Measurements from ENCODE around the gene LDAH. TPM values are rescaled to one million over a fixed set of nuclear protein-coding genes. Genes with fewer than 3 reads are reported as not detected.

The LDAH gene
- total RNA-seq, 1 experiment from 2014 or later: not detected

DNA sequence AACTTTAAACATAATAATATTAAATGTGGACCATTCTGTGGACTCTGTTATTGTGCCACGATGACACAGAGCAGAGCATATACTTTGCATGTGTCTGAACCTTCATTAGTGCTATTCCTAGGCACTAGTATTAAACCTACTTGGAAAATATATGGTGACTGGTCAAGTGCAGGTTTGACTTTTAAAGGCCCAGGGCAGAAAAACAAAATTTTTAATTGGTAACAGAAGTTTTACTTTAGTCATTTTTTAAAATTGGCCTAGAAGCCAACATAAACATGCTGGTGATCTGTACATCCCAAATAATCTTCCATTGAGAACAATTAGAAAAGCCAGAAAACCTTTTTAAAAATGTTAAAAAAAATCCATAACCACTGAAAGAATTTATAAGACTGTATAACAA, 16.6 kb downstream of the LDAH start:
- Histone ChIP-seq H2AFZ (ENCODE audit: low read length) (no peak overlapping the region), H3K27me3 (ENCODE audit: low read length) (peaks cover 18% of the 10 kb centered on the region; the same call in 1 of the 2 replicates), H3K36me3 (ENCODE audit: low read depth, low read length) (no peaks in the 10 kb centered on the region), H3K4me2 (ENCODE audit: low read length) (no peak overlapping the region), H3K9me3 (ENCODE audit: low read length) (no peaks in the 10 kb centered on the region), H3F3A (ENCODE audit: low read length, unreplicated experiment) (no peaks in the 10 kb centered on the region), H3K27ac (ENCODE audit: low read length) (no peak overlapping the region), H3K4me3 (ENCODE audit: low read length) (no peak overlapping the region), H3K9ac (ENCODE audit: low read length) (no peak overlapping the region), H4K20me1 (ENCODE audit: low read length) (no peaks in the 10 kb centered on the region), H3K4me1 (ENCODE audit: insufficient read depth, low read length) (no peaks in the 10 kb centered on the region), H3K9me2 (replicated peaks; ENCODE audit: low read length) (no peaks in the 10 kb centered on the region), H3K79me2 (ENCODE audit: low read length) (no peaks in the 10 kb centered on the region)
- POLR2A ChIA-PET (ENCODE audit: unreplicated experiment): no interaction called here
- no TSS peak for BruUV-seq (replicated peaks)
- CTCF ChIA-PET: no interaction called here
- ATAC-seq (no peak), DNase-seq (no peak)
- no peak for TF ChIP-seq EZH2phosphoT487 (IDR thresholded peaks at IDR 0.05; ENCODE audit: borderline replicate concordance, low read length)
- no peak for TF ChIP-seq EZH2 (IDR thresholded peaks at IDR 0.05; ENCODE audit: low read length, unreplicated experiment)
- TF ChIP-seq, protein P1, sequence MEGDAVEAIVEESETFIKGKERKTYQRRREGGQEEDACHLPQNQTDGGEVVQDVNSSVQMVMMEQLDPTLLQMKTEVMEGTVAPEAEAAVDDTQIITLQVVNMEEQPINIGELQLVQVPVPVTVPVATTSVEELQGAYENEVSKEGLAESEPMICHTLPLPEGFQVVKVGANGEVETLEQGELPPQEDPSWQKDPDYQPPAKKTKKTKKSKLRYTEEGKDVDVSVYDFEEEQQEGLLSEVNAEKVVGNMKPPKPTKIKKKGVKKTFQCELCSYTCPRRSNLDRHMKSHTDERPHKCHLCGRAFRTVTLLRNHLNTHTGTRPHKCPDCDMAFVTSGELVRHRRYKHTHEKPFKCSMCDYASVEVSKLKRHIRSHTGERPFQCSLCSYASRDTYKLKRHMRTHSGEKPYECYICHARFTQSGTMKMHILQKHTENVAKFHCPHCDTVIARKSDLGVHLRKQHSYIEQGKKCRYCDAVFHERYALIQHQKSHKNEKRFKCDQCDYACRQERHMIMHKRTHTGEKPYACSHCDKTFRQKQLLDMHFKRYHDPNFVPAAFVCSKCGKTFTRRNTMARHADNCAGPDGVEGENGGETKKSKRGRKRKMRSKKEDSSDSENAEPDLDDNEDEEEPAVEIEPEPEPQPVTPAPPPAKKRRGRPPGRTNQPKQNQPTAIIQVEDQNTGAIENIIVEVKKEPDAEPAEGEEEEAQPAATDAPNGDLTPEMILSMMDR (conservative IDR thresholded peaks at IDR 0.05; ENCODE audit: low read depth, low read length): no peak
- intact Hi-C loops (cut with micrococcal nuclease): no loop called here

DNA sequence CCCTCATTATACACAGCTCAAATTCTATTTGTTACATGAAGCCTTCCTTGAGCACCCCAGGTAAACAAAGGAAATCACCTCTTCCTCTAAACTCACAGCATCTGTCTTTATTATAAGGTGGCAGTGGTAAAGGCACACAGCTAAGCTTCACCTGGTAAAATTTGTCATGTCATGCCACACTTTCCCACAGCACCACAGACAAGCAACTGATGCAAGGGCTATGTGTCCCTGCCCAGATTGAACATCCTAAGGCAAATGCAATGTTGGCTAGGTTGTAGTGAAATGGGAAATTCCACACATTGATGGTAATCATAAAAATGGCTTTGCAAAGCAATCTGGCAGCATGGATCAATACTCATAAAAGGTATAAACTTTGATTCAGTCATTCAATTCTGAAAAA, 18.9 kb downstream of the LDAH start:
- Histone ChIP-seq H3K9me2 (replicated peaks; ENCODE audit: low read length) (no peaks in the 10 kb centered on the region), H3K4me3 (ENCODE audit: low read length) (no peak overlapping the region), H2AFZ (ENCODE audit: low read length) (no peak overlapping the region), H4K20me1 (ENCODE audit: low read length) (no peaks in the 10 kb centered on the region), H3K79me2 (ENCODE audit: low read length) (no peaks in the 10 kb centered on the region), H3K27ac (ENCODE audit: low read length) (no peak overlapping the region), H3K9ac (ENCODE audit: low read length) (no peak overlapping the region), H3K27me3 (ENCODE audit: low read length) (peaks cover 14% of the 10 kb centered on the region; the same call in 1 of the 2 replicates), H3K4me2 (ENCODE audit: low read length) (no peak overlapping the region), H3K4me1 (ENCODE audit: insufficient read depth, low read length) (no peaks in the 10 kb centered on the region), H3K36me3 (ENCODE audit: low read depth, low read length) (no peaks in the 10 kb centered on the region), H3F3A (ENCODE audit: low read length, unreplicated experiment) (no peaks in the 10 kb centered on the region), H3K9me3 (ENCODE audit: low read length) (no peaks in the 10 kb centered on the region)
- ChIA-PET CTCF (no interaction called here), POLR2A (ENCODE audit: unreplicated experiment) (no interaction called here)
- ATAC-seq: no peak
- BruUV-seq (replicated peaks): no TSS peak
- TF ChIP-seq EZH2 (IDR thresholded peaks at IDR 0.05; ENCODE audit: low read length, unreplicated experiment) (no peak), EZH2phosphoT487 (IDR thresholded peaks at IDR 0.05; ENCODE audit: borderline replicate concordance, low read length) (no peak)
- TF ChIP-seq, protein P1 (conservative IDR thresholded peaks at IDR 0.05; ENCODE audit: low read depth, low read length): no peak
- no peak for DNase-seq
- intact Hi-C loops (cut with micrococcal nuclease): no loop called here

DNA sequence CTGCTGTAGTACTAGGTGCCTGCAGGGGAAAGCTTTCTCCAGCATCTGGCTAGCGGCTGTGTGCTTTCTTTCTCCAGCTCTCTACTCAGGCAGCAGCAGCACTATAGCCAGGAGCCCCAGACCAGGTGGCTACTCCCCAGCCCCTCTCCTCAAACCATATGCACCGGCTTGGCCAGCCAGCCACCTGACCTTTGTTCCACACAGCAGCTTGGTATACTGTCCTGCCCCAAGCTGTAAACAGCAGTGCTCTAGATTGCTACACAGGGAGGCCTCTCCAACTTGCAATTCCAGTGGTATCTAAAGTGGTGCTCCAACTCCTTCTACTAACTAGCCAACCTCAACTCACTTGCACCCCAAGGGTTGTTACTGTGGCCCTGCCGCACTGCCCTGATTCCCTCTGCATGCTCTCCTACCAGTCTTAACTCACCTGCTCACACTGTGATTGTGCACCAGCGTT, 19.6 kb downstream of the LDAH start:
- Histone ChIP-seq H3F3A (ENCODE audit: low read length, unreplicated experiment) (no peaks in the 10 kb centered on the region), H2AFZ (ENCODE audit: low read length) (no peak overlapping the region), H3K9ac (ENCODE audit: low read length) (no peak overlapping the region), H3K36me3 (ENCODE audit: low read depth, low read length) (no peaks in the 10 kb centered on the region), H3K4me2 (ENCODE audit: low read length) (no peak overlapping the region), H3K9me3 (ENCODE audit: low read length) (no peaks in the 10 kb centered on the region), H3K27me3 (ENCODE audit: low read length) (peaks cover 15% of the 10 kb centered on the region; the same call in 1 of the 2 replicates), H3K9me2 (replicated peaks; ENCODE audit: low read length) (no peaks in the 10 kb centered on the region), H3K79me2 (ENCODE audit: low read length) (no peaks in the 10 kb centered on the region), H3K4me1 (ENCODE audit: insufficient read depth, low read length) (no peaks in the 10 kb centered on the region), H4K20me1 (ENCODE audit: low read length) (no peaks in the 10 kb centered on the region), H3K27ac (ENCODE audit: low read length) (no peak overlapping the region), H3K4me3 (ENCODE audit: low read length) (no peak overlapping the region)
- TF ChIP-seq, protein P1 (conservative IDR thresholded peaks at IDR 0.05; ENCODE audit: low read depth, low read length): no peak
- TF ChIP-seq EZH2 (IDR thresholded peaks at IDR 0.05; ENCODE audit: low read length, unreplicated experiment) (no peak), EZH2phosphoT487 (IDR thresholded peaks at IDR 0.05; ENCODE audit: borderline replicate concordance, low read length) (no peak)
- BruUV-seq (replicated peaks): no TSS peak
- ATAC-seq (no peak), DNase-seq (no peak)
- ChIA-PET POLR2A (ENCODE audit: unreplicated experiment) (no interaction called here), CTCF (no interaction called here)
- intact Hi-C loops (cut with micrococcal nuclease): no loop called here
